ENCODE data around the gene BLOC1S3.

BLOC1S3 gene

GRCh38 chr19:45178262-45179071, at the start of gene BLOC1S3:
Gene BLOC1S3 (plus strand): TSS chr19:45178784. CDS start chr19:45179297, 513 bp downstream.
- DNase-seq, result peak; percentile 100

- no peak for DNase-seq
These were observed 49.8 kb upstream of the BLOC1S3 start for GRCh38 chr19:45128806-45129205.

- no peak for DNase-seq
These were observed 48.3 kb upstream of the BLOC1S3 start for GRCh38 chr19:45130236-45130635.

- no peak for DNase-seq
These were observed 47.5 kb upstream of the BLOC1S3 start for GRCh38 chr19:45130888-45131615.

GRCh38 chr19:45133661-45134060, 44.9 kb upstream of the BLOC1S3 start:
- no peak for DNase-seq

- DNase-seq, result no peak
These were observed 43.3 kb upstream of the BLOC1S3 start for GRCh38 chr19:45135176-45135885.

GRCh38 chr19:45136507-45137178, 41.9 kb upstream of the BLOC1S3 start:
- no peak for DNase-seq

- DNase-seq, result no peak
These were observed 41.3 kb upstream of the BLOC1S3 start for GRCh38 chr19:45137179-45137761.

GRCh38 chr19:45138303-45138751, 40.3 kb upstream of the BLOC1S3 start:
- no peak for DNase-seq

- DNase-seq, result no peak
These were observed 39.1 kb upstream of the BLOC1S3 start for GRCh38 chr19:45139286-45140143.

GRCh38 chr19:45140144-45140503, 38.5 kb upstream of the BLOC1S3 start:
- DNase-seq, result no peak

GRCh38 chr19:45140533-45140932, 38.1 kb upstream of the BLOC1S3 start:
- no peak for DNase-seq

GRCh38 chr19:45141203-45141900, 37.2 kb upstream of the BLOC1S3 start:
- no peak for DNase-seq

GRCh38 chr19:45142016-45142725, 36.4 kb upstream of the BLOC1S3 start:
- no peak for DNase-seq

GRCh38 chr19:45142726-45143110, 35.9 kb upstream of the BLOC1S3 start:
- DNase-seq, result no peak

- no peak for DNase-seq
These were observed 33.9 kb upstream of the BLOC1S3 start for GRCh38 chr19:45144431-45145269.

GRCh38 chr19:45145270-45146189, 33.1 kb upstream of the BLOC1S3 start:
- no peak for DNase-seq

GRCh38 chr19:45146251-45146650, 32.3 kb upstream of the BLOC1S3 start:
- DNase-seq, result no peak

Data from stimulated activated CD4-positive, alpha-beta T cell treated with anti-CD3 and anti-CD28 coated beads, Interleukin-15, amount 100 ng/mL, for 24 hours (primary cell).